Measurements from ENCODE around the gene DHRS3.
A peak's percentile ranks its signal among the peaks of the same experiment; 100 is the strongest.

The DHRS3 gene

GRCh38 chr1:12518931-12519692, 98.9 kb downstream of the DHRS3 start:
- peak overlapping the region in 1 of 2 donors; percentile 3 for H3K4me3 ChIP-seq (ENCODE audit: low read depth in 1 of 2, low read length in 2 of 2)
- H3K4me1 ChIP-seq (ENCODE audit: control insufficient read depth in 1 of 2, insufficient read depth in 2 of 2, low read length in 2 of 2), result peaks cover 0 to 9% of the 10 kb centered on the region in 2 donors
- no peaks in the 10 kb centered on the region for H3K27me3 ChIP-seq (ENCODE audit: control insufficient read depth in 1 of 2, insufficient read depth in 2 of 2, low read length in 2 of 2)
- no peak overlapping the region for H3K27ac ChIP-seq (ENCODE audit: low read depth, low read length)
- H3K36me3 ChIP-seq (ENCODE audit: control insufficient read depth in 1 of 2, insufficient read depth in 2 of 2, low read length in 2 of 2), result no peaks in the 10 kb centered on the region
- H3K9ac ChIP-seq (ENCODE audit: low read depth in 1 of 2, low read length in 2 of 2), result no peak overlapping the region
- H3K9me3 ChIP-seq (ENCODE audit: control insufficient read depth in 1 of 2, low read length in 2 of 2), result no peaks in the 10 kb centered on the region
